Omental fat pad (tissue), 4 donors: ENCODE results near the gene ST8SIA4. TPM values are rescaled to one million over a fixed set of nuclear protein-coding genes. Genes with fewer than 3 reads are reported as not detected.

Experiments
- ATAC-seq: fragments of 150-250 bp; one replicate; pipeline ENCODE4 v1.9.1; 2016; ENCODE audit warnings: mild to moderate bottlenecking, moderate library complexity; ENCODE audit not compliant: low FRiP score
- DNase-seq: peaks from one replicate; pipeline ENCODE4 v3.0.0-alpha.2; 2019; ENCODE audit warnings: low spot score
- total RNA-seq, 4 donors: library from RNA; depleted of rRNA; stranded (reverse); fragments of >200 nt; gene quantifications; one replicate each; pipeline ENCODE4 v1.1.0, GENCODE V29; 2016
- TF ChIP-seq, protein P1 (sequence below), 3 donors: fragments of 450-650 bp; IDR thresholded peaks; one replicate each; pipeline ENCODE4 v1.5.1; 2016 to 2017; ENCODE audit warnings: antibody characterized with exemption in 3 of 3, mild to moderate bottlenecking in 3 of 3, moderate library complexity in 2 of 3

The ST8SIA4 gene
- total RNA-seq, 4 donors from 2014 or later: 4.2 to 23.5 (median 9.4) TPM

DNA sequence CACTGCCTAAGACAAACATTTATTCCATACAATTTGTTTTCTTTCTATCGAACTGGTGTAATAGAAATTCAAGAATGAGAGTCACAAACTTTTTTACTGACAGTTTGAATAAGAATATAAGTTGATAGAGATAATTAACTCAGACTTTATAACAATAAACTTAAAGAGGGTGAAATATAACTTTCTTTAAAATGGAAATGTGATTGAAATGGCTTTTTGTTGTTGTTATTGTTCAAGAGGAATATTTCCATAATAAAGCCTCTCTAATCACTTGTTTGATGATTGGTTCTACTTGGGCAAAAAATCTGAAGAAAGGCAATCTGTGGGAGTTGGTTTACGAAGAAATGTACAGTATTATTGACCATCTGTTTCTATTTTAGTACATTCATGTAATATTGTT, 79.3 kb downstream of the ST8SIA4 start:
- DNase-seq (no peak), ATAC-seq (no peak)
- TF ChIP-seq, protein P1, sequence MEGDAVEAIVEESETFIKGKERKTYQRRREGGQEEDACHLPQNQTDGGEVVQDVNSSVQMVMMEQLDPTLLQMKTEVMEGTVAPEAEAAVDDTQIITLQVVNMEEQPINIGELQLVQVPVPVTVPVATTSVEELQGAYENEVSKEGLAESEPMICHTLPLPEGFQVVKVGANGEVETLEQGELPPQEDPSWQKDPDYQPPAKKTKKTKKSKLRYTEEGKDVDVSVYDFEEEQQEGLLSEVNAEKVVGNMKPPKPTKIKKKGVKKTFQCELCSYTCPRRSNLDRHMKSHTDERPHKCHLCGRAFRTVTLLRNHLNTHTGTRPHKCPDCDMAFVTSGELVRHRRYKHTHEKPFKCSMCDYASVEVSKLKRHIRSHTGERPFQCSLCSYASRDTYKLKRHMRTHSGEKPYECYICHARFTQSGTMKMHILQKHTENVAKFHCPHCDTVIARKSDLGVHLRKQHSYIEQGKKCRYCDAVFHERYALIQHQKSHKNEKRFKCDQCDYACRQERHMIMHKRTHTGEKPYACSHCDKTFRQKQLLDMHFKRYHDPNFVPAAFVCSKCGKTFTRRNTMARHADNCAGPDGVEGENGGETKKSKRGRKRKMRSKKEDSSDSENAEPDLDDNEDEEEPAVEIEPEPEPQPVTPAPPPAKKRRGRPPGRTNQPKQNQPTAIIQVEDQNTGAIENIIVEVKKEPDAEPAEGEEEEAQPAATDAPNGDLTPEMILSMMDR (IDR thresholded peaks at IDR 0.05): no peak

- ATAC-seq (no peak), DNase-seq (no peak)
- TF ChIP-seq, protein P1 (IDR thresholded peaks at IDR 0.05): no peak
These were observed 81.3 kb downstream of the ST8SIA4 start for GRCh38 chr5:100821751-100822150.

DNA sequence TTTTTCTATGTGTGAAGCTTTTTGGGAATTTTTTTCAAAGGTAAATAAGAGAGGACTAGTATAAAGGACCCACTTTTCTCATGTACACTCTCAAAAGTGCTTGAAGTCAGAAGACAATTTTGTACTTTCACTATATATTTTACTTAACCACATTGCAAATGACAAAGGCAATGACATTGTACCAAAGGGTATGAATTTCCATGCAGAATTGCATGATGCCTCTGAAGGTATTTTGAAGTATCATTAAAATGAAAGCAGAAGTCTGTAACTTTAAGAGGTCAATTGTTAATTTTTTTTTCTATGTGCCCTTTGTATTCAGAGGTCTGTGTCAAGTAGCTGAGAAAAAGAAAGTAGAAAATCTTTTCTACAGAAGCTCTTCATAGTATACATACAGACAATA, 84.7 kb downstream of the ST8SIA4 start:
- TF ChIP-seq, protein P1 (IDR thresholded peaks at IDR 0.05): no peak
- DNase-seq (no peak), ATAC-seq (no peak)

GRCh38 chr5:100803397-100803796, 99.7 kb downstream of the ST8SIA4 start:
- TF ChIP-seq, protein P1 (IDR thresholded peaks at IDR 0.05): no peak

GRCh38 chr5:100802208-100802607, 100.9 kb downstream of the ST8SIA4 start:
- no peak for DNase-seq
- TF ChIP-seq, protein P1 (IDR thresholded peaks at IDR 0.05): no peak
- no peak for ATAC-seq

More at GRCh38 chr5:100803397-100803796, 99.7 kb downstream of the ST8SIA4 start:
- DNase-seq: no peak
- no peak for ATAC-seq

DNA sequence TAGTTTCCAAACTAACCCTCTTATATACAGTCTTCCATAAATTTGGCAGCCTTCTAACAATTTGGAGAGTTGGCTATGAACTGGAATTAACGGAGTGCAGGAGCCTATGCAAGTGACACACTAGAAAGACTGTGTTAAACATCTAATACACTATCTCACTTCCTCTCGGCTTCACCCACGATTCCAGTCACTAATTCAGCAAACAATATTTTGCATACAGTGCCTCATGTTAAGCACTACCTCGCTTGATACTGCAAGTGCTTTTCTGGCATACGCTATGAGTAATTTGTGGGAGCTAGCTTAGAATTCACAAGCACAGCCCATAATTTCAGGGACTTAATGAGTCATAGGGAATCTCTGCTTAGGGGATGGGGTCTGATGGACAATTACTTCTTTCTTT, 102.5 kb downstream of the ST8SIA4 start:
- DNase-seq (no peak), ATAC-seq (no peak)
- TF ChIP-seq, protein P1 (IDR thresholded peaks at IDR 0.05): no peak

- ATAC-seq (no peak), DNase-seq (no peak)
- TF ChIP-seq, protein P1 (IDR thresholded peaks at IDR 0.05): no peak
These were observed 103.9 kb downstream of the ST8SIA4 start for GRCh38 chr5:100799166-100799565.
